Stimulated activated CD4-positive, alpha-beta T cell treated with anti-CD3 and anti-CD28 coated beads, Interleukin-4, amount 100 ng/mL, for 48 hours (primary cell): ENCODE results near the gene PXMP4.

Experiments
- DNase-seq, 2 donors: peaks; one replicate each; pipeline ENCODE4 v3.0.0-alpha.2; 2020; ENCODE audit warnings: low read depth in 2 of 2

PXMP4 gene

GRCh38 chr20:33685328-33686099 is 34.6 kb downstream of the PXMP4 start:
- peak; percentile 65 to 66 for DNase-seq

GRCh38 chr20:33684533-33685327 is 35.4 kb downstream of the PXMP4 start:
- no peak for DNase-seq

GRCh38 chr20:33681728-33682353 is 38.3 kb downstream of the PXMP4 start:
- DNase-seq = no peak

GRCh38 chr20:33681288-33681687 is 38.8 kb downstream of the PXMP4 start:
- no peak for DNase-seq

- DNase-seq = no peak
Measured at GRCh38 chr20:33680686-33681085, 39.4 kb downstream of the PXMP4 start.

GRCh38 chr20:33679758-33680485 is 40.2 kb downstream of the PXMP4 start:
- DNase-seq = no peak

- no peak for DNase-seq
Measured at GRCh38 chr20:33677991-33678702, 42.0 kb downstream of the PXMP4 start.

- DNase-seq = no peak
Measured at GRCh38 chr20:33676652-33677645, 43.2 kb downstream of the PXMP4 start.

GRCh38 chr20:33676121-33676520 is 44.0 kb downstream of the PXMP4 start:
- no peak for DNase-seq

- DNase-seq = no peak
Measured at GRCh38 chr20:33675136-33675959, 44.8 kb downstream of the PXMP4 start.

- DNase-seq = peak; percentile 55 to 62
Measured at GRCh38 chr20:33674294-33675135, 45.6 kb downstream of the PXMP4 start, which contains the start of gene NECAB3. Gene NECAB3 (minus strand): TSS chr20:33674428. CDS start chr20:33674352, 76 bp downstream.

- no peak for DNase-seq
Measured at GRCh38 chr20:33673410-33674293, 46.5 kb downstream of the PXMP4 start.

GRCh38 chr20:33673114-33673409 is 47.0 kb downstream of the PXMP4 start:
- DNase-seq = no peak

- DNase-seq = no peak
Measured at GRCh38 chr20:33672426-33673113, 47.5 kb downstream of the PXMP4 start.

GRCh38 chr20:33671573-33672288 is 48.4 kb downstream of the PXMP4 start:
- DNase-seq = no peak
